Smooth muscle cell of the umbilical artery (primary cell): ENCODE measurements around the gene ARHGEF4. TPM values are rescaled to one million over a fixed set of nuclear protein-coding genes. Genes with fewer than 3 reads are reported as not detected.

Source experiments
- total RNA-seq: library from RNA; depleted of rRNA; stranded (reverse); fragments of >200 nt; gene quantifications from 2 replicates; pipeline ENCODE4 v1.2.3, GENCODE V29; 2014

Gene ARHGEF4, protein sequence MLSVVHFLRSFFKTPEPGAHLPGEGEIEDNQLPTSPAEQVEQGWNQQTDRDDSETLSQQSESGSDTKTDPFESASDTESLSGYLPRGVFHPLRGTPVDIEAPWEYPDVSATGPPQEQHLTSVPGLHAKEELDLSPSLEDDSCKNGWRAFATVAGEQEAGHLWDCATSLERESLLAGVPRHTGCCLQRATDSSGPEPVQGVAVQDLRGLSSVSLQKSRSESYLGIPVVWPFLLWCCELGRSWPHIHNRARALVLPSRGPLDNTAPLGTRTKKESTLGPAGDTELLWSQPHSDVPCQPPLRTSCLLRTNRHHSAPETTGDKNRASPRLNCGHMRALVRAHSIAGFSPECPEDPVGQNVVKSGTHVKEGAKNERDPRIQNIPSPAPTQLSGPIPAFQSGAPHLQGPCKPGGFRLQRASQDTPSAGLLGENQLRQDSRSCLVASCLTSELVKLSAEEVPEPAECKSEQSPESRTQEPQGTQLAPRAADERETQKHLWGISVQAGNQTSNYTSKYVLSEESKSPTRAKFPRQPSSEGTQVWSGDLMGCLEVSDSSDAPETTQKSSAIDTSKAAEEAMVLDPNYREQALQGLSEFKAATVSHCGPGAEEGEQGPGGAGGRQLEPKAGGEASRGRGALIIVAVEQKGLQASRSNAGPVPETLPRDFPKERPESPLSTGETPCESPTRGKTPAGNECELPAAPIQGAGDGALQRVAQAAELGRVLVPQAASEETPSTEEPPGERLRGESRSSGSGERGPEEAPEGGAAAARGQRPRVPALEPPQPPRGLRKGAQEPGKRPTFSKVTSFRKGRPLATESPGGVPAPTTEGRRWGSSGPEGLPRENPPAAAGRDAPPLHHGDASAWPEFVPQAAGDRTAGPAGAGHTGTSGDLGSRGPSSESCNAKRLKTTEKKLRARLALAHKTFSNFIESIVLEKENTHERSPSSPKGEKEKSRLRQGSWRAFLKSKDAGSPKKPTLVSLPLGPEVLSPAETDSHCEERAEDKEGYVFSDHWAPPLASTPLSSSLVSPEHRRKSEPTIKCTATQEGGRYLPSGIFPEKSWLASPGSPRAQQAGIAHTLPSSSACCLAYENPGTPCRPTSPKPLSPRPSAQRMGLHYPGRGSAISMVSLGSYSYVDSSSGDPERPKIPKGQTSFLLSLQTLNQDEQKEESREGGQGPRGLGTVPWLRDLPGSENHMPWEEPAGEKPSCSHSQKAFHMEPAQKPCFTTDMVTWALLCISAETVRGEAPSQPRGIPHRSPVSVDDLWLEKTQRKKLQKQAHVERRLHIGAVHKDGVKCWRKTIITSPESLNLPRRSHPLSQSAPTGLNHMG (N-terminal part only)
- total RNA-seq, result 7.1 and 7.4 TPM in 2 replicates

DNA sequence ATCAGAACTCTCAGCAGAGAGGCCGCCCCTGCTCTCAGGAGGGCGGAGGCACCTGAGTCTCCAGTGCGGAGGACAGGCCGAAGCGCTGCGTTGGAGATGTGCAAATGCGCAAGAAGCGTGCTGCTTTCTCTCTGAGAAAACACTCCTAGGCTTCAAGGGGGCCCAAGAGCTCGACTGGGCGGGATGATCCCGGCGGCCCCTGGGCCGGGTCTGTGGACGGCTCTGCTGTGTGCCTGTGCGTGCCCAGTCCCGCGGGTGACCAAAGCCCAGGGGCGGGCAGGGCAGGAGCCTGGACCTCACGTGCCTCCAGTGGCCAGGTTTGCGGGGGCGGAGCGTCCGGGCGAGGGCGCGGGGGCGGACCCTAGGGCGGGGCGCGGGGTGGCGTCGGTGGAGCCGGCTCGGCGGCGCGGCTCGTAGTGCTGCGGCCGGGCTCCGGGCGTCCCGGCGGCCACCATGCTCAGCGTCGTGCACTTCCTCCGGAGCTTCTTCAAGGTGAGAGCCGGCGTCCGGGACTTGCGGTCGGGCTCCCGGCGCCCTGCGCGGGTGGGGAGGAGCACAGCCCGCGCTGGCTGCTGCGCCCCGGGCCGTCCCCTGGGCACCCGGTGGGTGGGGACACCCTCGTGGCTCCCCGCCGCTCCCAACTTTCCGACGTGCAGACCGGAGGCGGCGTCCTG is at the start of gene ARHGEF4:
Gene ARHGEF4, plus strand, starts transcription at position 414 of the 674 bp plus-strand sequence. Its CDS starts 40 bp downstream, at position 454.

GRCh38 chr2:131093006-131093695 is 256.4 kb downstream of the ARHGEF4 start, which contains the start of gene FAM168B:
Gene FAM168B, minus strand, starts transcription at chr2:131093460. Its CDS starts 10,814 bp downstream, at chr2:131082646.

Other genes with a start within 250 kb of the ARHGEF4 start
- gene CFC1, start 237.3 kb upstream of the ARHGEF4 start, total RNA-seq, result not detected in 2 replicates
- gene POTEJ, start 225.5 kb upstream of the ARHGEF4 start, total RNA-seq, result not detected in 2 replicates
- not detected in 2 replicates for gene GPR148, start 107.8 kb upstream of the ARHGEF4 start, total RNA-seq
- not detected in 2 replicates for gene AMER3, start 81.4 kb upstream of the ARHGEF4 start, total RNA-seq